WTC11 (cell line): Measurements from ENCODE around the gene AGPAT4.

Source experiments
- ATF1 ChIP-seq: sonication (generic); formaldehyde crosslinking; IDR thresholded peaks from 2 replicates; pipeline ENCODE4 v1.8.1; 2023; ENCODE audit warnings: mild to moderate bottlenecking, moderate library complexity, missing genetic modification reagents
- ELF4 ChIP-seq: sonication (generic); formaldehyde crosslinking; IDR thresholded peaks from 2 replicates; pipeline ENCODE4 v1.8.1; 2022; ENCODE audit warnings: low read depth, mild to moderate bottlenecking, moderate library complexity, missing genetic modification reagents
- ESRRA ChIP-seq: sonication (generic); formaldehyde crosslinking; IDR thresholded peaks from 2 replicates; pipeline ENCODE4 v1.8.1; 2022; ENCODE audit warnings: mild to moderate bottlenecking, missing genetic modification reagents, borderline replicate concordance
- IRF2 ChIP-seq: sonication (generic); formaldehyde crosslinking; IDR thresholded peaks from 2 replicates; pipeline ENCODE4 v1.8.0; 2022; ENCODE audit warnings: low read depth, missing genetic modification reagents, borderline replicate concordance
- SMAD3 ChIP-seq: sonication (generic); formaldehyde crosslinking; IDR thresholded peaks from 2 replicates; pipeline ENCODE4 v1.8.0; 2022; ENCODE audit warnings: missing genetic modification reagents, mild to moderate bottlenecking, borderline replicate concordance
- SP1 ChIP-seq: sonication (generic); formaldehyde crosslinking; conservative IDR thresholded peaks from 2 replicates; pipeline ENCODE4 v1.8.1; 2022; ENCODE audit warnings: missing genetic modification reagents
- TCF7 ChIP-seq: sonication (generic); formaldehyde crosslinking; IDR thresholded peaks from 2 replicates; pipeline ENCODE4 v1.8.0; 2022; ENCODE audit warnings: mild to moderate bottlenecking, low read depth, missing genetic modification reagents, moderate library complexity
- ZNF232 ChIP-seq: sonication (generic); formaldehyde crosslinking; IDR thresholded peaks from 2 replicates; pipeline ENCODE4 v1.8.0; 2022; ENCODE audit warnings: mild to moderate bottlenecking, missing genetic modification reagents
- ZNF416 ChIP-seq: fragments of 250-450 bp; sonication (Bioruptor Pico); IDR thresholded peaks from 2 replicates; pipeline ENCODE4 v1.9.0; 2021; ENCODE audit warnings: mild to moderate bottlenecking, inconsistent platforms
- TF ChIP-seq, protein P1 (sequence below): fragments of 200-600 bp; IDR thresholded peaks from 2 replicates; pipeline ENCODE4 v1.8.0; 2022; ENCODE audit warnings: antibody characterized with exemption
- TF ChIP-seq, protein P2 (sequence below): fragments of 250-450 bp; sonication (Bioruptor Pico); IDR thresholded peaks from 2 replicates; pipeline ENCODE4 v2.1.2; 2022; ENCODE audit warnings: mild to moderate bottlenecking, moderate library complexity
- TF ChIP-seq, protein P3 (sequence below): sonication (generic); formaldehyde crosslinking; IDR thresholded peaks from 2 replicates; pipeline ENCODE4 v1.8.0; 2023; ENCODE audit warnings: missing genetic modification reagents, mild to moderate bottlenecking, borderline replicate concordance

DNA sequence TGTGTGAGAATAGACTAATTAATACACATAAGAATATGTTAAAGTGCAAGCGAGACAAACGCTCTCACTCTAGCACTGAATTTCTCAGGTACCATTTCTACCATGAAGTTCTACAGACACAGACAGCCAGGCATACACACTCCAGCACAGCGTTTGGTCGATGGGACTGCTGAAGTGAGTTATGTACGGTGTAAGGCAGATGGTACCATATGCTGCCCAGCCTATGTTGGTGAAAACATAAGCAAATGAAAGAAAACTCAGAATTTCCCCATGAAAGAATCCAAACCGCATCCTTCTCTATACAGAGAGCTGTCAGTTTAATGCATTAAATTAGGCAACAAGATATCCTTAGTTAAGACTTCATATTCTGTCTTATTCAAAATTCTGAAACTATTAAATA is 34.9 kb downstream of the AGPAT4 start:
- TF ChIP-seq, protein P1, sequence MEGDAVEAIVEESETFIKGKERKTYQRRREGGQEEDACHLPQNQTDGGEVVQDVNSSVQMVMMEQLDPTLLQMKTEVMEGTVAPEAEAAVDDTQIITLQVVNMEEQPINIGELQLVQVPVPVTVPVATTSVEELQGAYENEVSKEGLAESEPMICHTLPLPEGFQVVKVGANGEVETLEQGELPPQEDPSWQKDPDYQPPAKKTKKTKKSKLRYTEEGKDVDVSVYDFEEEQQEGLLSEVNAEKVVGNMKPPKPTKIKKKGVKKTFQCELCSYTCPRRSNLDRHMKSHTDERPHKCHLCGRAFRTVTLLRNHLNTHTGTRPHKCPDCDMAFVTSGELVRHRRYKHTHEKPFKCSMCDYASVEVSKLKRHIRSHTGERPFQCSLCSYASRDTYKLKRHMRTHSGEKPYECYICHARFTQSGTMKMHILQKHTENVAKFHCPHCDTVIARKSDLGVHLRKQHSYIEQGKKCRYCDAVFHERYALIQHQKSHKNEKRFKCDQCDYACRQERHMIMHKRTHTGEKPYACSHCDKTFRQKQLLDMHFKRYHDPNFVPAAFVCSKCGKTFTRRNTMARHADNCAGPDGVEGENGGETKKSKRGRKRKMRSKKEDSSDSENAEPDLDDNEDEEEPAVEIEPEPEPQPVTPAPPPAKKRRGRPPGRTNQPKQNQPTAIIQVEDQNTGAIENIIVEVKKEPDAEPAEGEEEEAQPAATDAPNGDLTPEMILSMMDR = no peak
- TF ChIP-seq TCF7 = no peak
- TF ChIP-seq, protein P2, sequence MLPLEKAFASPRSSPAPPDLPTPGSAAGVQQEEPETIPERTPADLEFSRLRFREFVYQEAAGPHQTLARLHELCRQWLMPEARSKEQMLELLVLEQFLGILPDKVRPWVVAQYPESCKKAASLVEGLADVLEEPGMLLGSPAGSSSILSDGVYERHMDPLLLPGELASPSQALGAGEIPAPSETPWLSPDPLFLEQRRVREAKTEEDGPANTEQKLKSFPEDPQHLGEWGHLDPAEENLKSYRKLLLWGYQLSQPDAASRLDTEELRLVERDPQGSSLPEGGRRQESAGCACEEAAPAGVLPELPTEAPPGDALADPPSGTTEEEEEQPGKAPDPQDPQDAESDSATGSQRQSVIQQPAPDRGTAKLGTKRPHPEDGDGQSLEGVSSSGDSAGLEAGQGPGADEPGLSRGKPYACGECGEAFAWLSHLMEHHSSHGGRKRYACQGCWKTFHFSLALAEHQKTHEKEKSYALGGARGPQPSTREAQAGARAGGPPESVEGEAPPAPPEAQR (CRISPR knock-in tag) = no peak
- no peak for TF ChIP-seq SP1 (CRISPR knock-in tag)
- no peak for TF ChIP-seq SMAD3 (CRISPR knock-in tag)
- TF ChIP-seq ESRRA = no peak
- TF ChIP-seq, protein P3, sequence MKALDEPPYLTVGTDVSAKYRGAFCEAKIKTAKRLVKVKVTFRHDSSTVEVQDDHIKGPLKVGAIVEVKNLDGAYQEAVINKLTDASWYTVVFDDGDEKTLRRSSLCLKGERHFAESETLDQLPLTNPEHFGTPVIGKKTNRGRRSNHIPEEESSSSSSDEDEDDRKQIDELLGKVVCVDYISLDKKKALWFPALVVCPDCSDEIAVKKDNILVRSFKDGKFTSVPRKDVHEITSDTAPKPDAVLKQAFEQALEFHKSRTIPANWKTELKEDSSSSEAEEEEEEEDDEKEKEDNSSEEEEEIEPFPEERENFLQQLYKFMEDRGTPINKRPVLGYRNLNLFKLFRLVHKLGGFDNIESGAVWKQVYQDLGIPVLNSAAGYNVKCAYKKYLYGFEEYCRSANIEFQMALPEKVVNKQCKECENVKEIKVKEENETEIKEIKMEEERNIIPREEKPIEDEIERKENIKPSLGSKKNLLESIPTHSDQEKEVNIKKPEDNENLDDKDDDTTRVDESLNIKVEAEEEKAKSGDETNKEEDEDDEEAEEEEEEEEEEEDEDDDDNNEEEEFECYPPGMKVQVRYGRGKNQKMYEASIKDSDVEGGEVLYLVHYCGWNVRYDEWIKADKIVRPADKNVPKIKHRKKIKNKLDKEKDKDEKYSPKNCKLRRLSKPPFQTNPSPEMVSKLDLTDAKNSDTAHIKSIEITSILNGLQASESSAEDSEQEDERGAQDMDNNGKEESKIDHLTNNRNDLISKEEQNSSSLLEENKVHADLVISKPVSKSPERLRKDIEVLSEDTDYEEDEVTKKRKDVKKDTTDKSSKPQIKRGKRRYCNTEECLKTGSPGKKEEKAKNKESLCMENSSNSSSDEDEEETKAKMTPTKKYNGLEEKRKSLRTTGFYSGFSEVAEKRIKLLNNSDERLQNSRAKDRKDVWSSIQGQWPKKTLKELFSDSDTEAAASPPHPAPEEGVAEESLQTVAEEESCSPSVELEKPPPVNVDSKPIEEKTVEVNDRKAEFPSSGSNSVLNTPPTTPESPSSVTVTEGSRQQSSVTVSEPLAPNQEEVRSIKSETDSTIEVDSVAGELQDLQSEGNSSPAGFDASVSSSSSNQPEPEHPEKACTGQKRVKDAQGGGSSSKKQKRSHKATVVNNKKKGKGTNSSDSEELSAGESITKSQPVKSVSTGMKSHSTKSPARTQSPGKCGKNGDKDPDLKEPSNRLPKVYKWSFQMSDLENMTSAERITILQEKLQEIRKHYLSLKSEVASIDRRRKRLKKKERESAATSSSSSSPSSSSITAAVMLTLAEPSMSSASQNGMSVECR (CRISPR knock-in tag) = no peak
- no peak for TF ChIP-seq ELF4 (CRISPR knock-in tag)
- no peak for TF ChIP-seq ZNF416 (CRISPR knock-in tag)
- no peak for TF ChIP-seq ZNF232 (CRISPR knock-in tag)
- TF ChIP-seq IRF2 = no peak
- TF ChIP-seq ATF1 = no peak
